Neural cell (in vitro differentiated cells): ENCODE data around the gene PANX2. TPM values are rescaled to one million over a fixed set of nuclear protein-coding genes. Genes with fewer than 3 reads are reported as not detected.
A peak's percentile ranks its signal among the peaks of the same experiment; 100 is the strongest.

Source experiments
- H2AFZ ChIP-seq: fragments of 200-600, 300-800 bp; sonication (generic), shearing (Covaris generic); 2 replicates; pipeline ENCODE4 v1.6.0; 2014; ENCODE audit warnings: low read depth, mild to moderate bottlenecking, antibody characterized with exemption, low read length, moderate library complexity
- H3F3A ChIP-seq: fragments of 200-600 bp; shearing (Covaris generic); 2 replicates; pipeline ENCODE4 v1.6.1; 2016; ENCODE audit warnings: mild to moderate bottlenecking, moderate library complexity, mixed read lengths, antibody characterized with exemption, low read length; ENCODE audit not compliant: insufficient read depth, poor library complexity, severe bottlenecking
- H3K27ac ChIP-seq: fragments of 200-600, 300-800 bp; sonication (generic), shearing (Covaris generic); 2 replicates; pipeline ENCODE4 v1.5.1; 2014; ENCODE audit warnings: mild to moderate bottlenecking, low read length, moderate library complexity
- H3K27me3 ChIP-seq: fragments of 300-800, 200-600 bp; sonication (generic), shearing (Covaris generic); 2 replicates; pipeline ENCODE4 v1.6.0; 2014; ENCODE audit warnings: mild to moderate bottlenecking, low read depth, low read length, moderate library complexity; ENCODE audit not compliant: insufficient read depth
- H3K36me3 ChIP-seq: fragments of 300-800, 200-600 bp; sonication (generic), shearing (Covaris generic); 2 replicates; pipeline ENCODE4 v1.5.1; 2014; ENCODE audit warnings: mild to moderate bottlenecking, antibody characterized with exemption, low read length, moderate library complexity; ENCODE audit not compliant: insufficient read depth
- H3K4me2 ChIP-seq: fragments of 300-800, 200-600 bp; sonication (generic), shearing (Covaris generic); 2 replicates; pipeline ENCODE4 v1.6.0; 2014; ENCODE audit warnings: mild to moderate bottlenecking, low read length
- H3K4me3 ChIP-seq: fragments of 300-800, 200-600 bp; sonication (generic), shearing (Covaris generic); 2 replicates; pipeline ENCODE4 v1.5.1; 2014; ENCODE audit warnings: mild to moderate bottlenecking, low read length, moderate library complexity
- H3K79me2 ChIP-seq: fragments of 200-600 bp; shearing (Covaris generic); replicated peaks from 2 replicates; pipeline ENCODE4 v1.6.0; 2014; ENCODE audit warnings: mild to moderate bottlenecking, low read length, moderate library complexity; ENCODE audit not compliant: insufficient read depth
- H3K9ac ChIP-seq: fragments of 300-800, 200-600 bp; sonication (generic), shearing (Covaris generic); 2 replicates; pipeline ENCODE4 v1.6.1; 2016; ENCODE audit warnings: mild to moderate bottlenecking, low read length, mixed read lengths
- H3K9me2 ChIP-seq: fragments of 200-600 bp; shearing (Covaris generic); 2 replicates; pipeline ENCODE4 v1.6.1; 2016; ENCODE audit warnings: mild to moderate bottlenecking, low read length, mixed read lengths; ENCODE audit not compliant: insufficient read depth
- H3K9me3 ChIP-seq: fragments of 200-600, 300-800 bp; sonication (generic), shearing (Covaris generic); 2 replicates; pipeline ENCODE4 v1.6.1; 2016; ENCODE audit warnings: mild to moderate bottlenecking, mixed run types, low read length, moderate library complexity, mixed read lengths
- H4K20me1 ChIP-seq: fragments of 200-600 bp; shearing (Covaris generic); 2 replicates; pipeline ENCODE4 v1.6.1; 2016; ENCODE audit warnings: mild to moderate bottlenecking, mixed run types; ENCODE audit not compliant: insufficient read depth
- CTCF ChIP-seq: fragments of 450-650 bp; IDR thresholded peaks from 2 replicates; pipeline ENCODE4 v1.5.1; 2014; ENCODE audit warnings: antibody characterized with exemption, mild to moderate bottlenecking, moderate library complexity; ENCODE audit not compliant: poor library complexity, severe bottlenecking
- EP300 ChIP-seq: fragments of 450-650 bp; conservative IDR thresholded peaks from 2 replicates; pipeline ENCODE4 v1.6.1; 2014; ENCODE audit warnings: antibody characterized with exemption, mild to moderate bottlenecking, moderate library complexity; ENCODE audit not compliant: poor library complexity, severe bottlenecking
- EZH2 ChIP-seq: fragments of 200-600, 300-800 bp; shearing (Covaris generic), sonication (generic); IDR thresholded peaks from 2 replicates; pipeline ENCODE4 v1.6.1; 2014; ENCODE audit warnings: antibody characterized with exemption, low read length, borderline replicate concordance, mild to moderate bottlenecking; ENCODE audit not compliant: insufficient read depth, poor library complexity, severe bottlenecking
- MXI1 ChIP-seq: fragments of 450-650 bp; conservative IDR thresholded peaks from 2 replicates; pipeline ENCODE4 v1.6.1; 2014; ENCODE audit warnings: antibody characterized with exemption, mild to moderate bottlenecking; ENCODE audit not compliant: poor library complexity, severe bottlenecking
- POLR2AphosphoS5 ChIP-seq: IDR thresholded peaks from 2 replicates; pipeline ENCODE4 v1.6.1; 2012
- RAD21 ChIP-seq: fragments of 450-650 bp; conservative IDR thresholded peaks from 2 replicates; pipeline ENCODE4 v1.6.1; 2014; ENCODE audit warnings: antibody characterized with exemption, mild to moderate bottlenecking, moderate library complexity
- REST ChIP-seq: IDR thresholded peaks from 2 replicates; pipeline ENCODE4 v1.6.1; 2012; ENCODE audit warnings: borderline replicate concordance
- SMC3 ChIP-seq: fragments of 450-650 bp; conservative IDR thresholded peaks from 2 replicates; pipeline ENCODE4 v1.6.1; 2014; ENCODE audit warnings: antibody characterized with exemption, mild to moderate bottlenecking, moderate library complexity; ENCODE audit not compliant: poor library complexity
- TAF1 ChIP-seq: IDR thresholded peaks from 2 replicates; pipeline ENCODE4 v1.6.1; 2012; ENCODE audit warnings: low read depth
- polyA plus RNA-seq: library from polyadenylated mRNA; depleted of rRNA; stranded (reverse); fragments of >200 nt; gene quantifications from 2 replicates; pipeline ENCODE4 v1.2.3, GENCODE V29; 2014

PANX2 gene
- polyA plus RNA-seq, 1 donor from 2014 or later, result 3.4 TPM

GRCh38 chr22:50138988-50139387 lies 31.5 kb upstream of the PANX2 start:
- no peak overlapping the region for H3K27ac ChIP-seq
- H3K79me2 ChIP-seq, result no peaks in the 10 kb centered on the region
- no peaks in the 10 kb centered on the region for H3K27me3 ChIP-seq
- H3K36me3 ChIP-seq, result no peaks in the 10 kb centered on the region
- H3K4me3 ChIP-seq, result no peak overlapping the region
- no peaks in the 10 kb centered on the region for H4K20me1 ChIP-seq
- H2AFZ ChIP-seq, result no peak overlapping the region
- TF ChIP-seq POLR2AphosphoS5, result no peak
- no peak overlapping the region for H3K9ac ChIP-seq
- no peaks in the 10 kb centered on the region for H3K9me3 ChIP-seq
- H3F3A ChIP-seq, result no peaks in the 10 kb centered on the region
- H3K9me2 ChIP-seq, result no peaks in the 10 kb centered on the region
- no peak overlapping the region for H3K4me2 ChIP-seq

- Histone ChIP-seq H3K9me3 (no peaks in the 10 kb centered on the region), H3K4me2 (no peak overlapping the region), H3K27ac (no peak overlapping the region), H3K79me2 (no peaks in the 10 kb centered on the region), H3K9me2 (no peaks in the 10 kb centered on the region), H3K27me3 (no peaks in the 10 kb centered on the region), H3K4me3 (peak overlapping the region; percentile 19), H3K9ac (no peak overlapping the region), H3F3A (no peaks in the 10 kb centered on the region), H2AFZ (no peak overlapping the region), H4K20me1 (no peaks in the 10 kb centered on the region), H3K36me3 (no peaks in the 10 kb centered on the region)
- TF ChIP-seq RAD21, result no peak
- peak; percentile 55 for TF ChIP-seq POLR2AphosphoS5
- peak; percentile 89 for TF ChIP-seq EP300
Observed at GRCh38 chr22:50139843-50140415, 30.6 kb upstream of the PANX2 start.

GRCh38 chr22:50140615-50141014 lies 29.9 kb upstream of the PANX2 start:
- Histone ChIP-seq H2AFZ (no peak overlapping the region), H3K27ac (no peak overlapping the region), H3K4me2 (no peak overlapping the region), H3K9ac (no peak overlapping the region), H3K79me2 (no peaks in the 10 kb centered on the region), H3K9me3 (no peaks in the 10 kb centered on the region), H3K9me2 (no peaks in the 10 kb centered on the region), H4K20me1 (no peaks in the 10 kb centered on the region), H3K4me3 (no peak overlapping the region), H3K36me3 (no peaks in the 10 kb centered on the region), H3K27me3 (no peaks in the 10 kb centered on the region), H3F3A (no peaks in the 10 kb centered on the region)
- no peak for TF ChIP-seq EZH2
- no peak for TF ChIP-seq REST
- TF ChIP-seq EP300, result no peak
- no peak for TF ChIP-seq SMC3
- TF ChIP-seq CTCF, result no peak
- no peak for TF ChIP-seq TAF1
- no peak for TF ChIP-seq RAD21
- TF ChIP-seq POLR2AphosphoS5, result no peak
- TF ChIP-seq MXI1, result no peak
